HG03432 (cell line): ENCODE results near the gene CWC22.
"Not testable (repeated sequence)": the region's sequence is repeated elsewhere in the genome, so short reads cannot be mapped to it uniquely, and the experiment has no call there.

Experiments
- ATAC-seq: cut with Tn5 transposase; IDR thresholded peaks from one replicate; pipeline ENCODE4 v1.9.1; 2021; ENCODE audit warnings: mild to moderate bottlenecking, moderate library complexity; ENCODE audit not compliant: unreplicated experiment

CWC22 gene

GRCh38 chr2:180006781-180007579, at the start of gene CWC22:
CWC22 (minus strand) TSS chr2:180007297; CDS start chr2:179993341, 13,956 bp downstream.
- ATAC-seq: peak; percentile 98

- ATAC-seq: no peak
Observed at GRCh38 chr2:180056367-180057118, 49.4 kb upstream of the CWC22 start.

GRCh38 chr2:180054576-180054975, 47.5 kb upstream of the CWC22 start:
- not testable (repeated sequence) for ATAC-seq

GRCh38 chr2:180050246-180050645, 43.1 kb upstream of the CWC22 start:
- no peak for ATAC-seq

- ATAC-seq: no peak
Observed at GRCh38 chr2:180048251-180048650, 41.2 kb upstream of the CWC22 start.

- no peak for ATAC-seq
Observed at GRCh38 chr2:180046776-180047175, 39.7 kb upstream of the CWC22 start.

- ATAC-seq: no peak
Observed at GRCh38 chr2:180046202-180046601, 39.1 kb upstream of the CWC22 start.

- ATAC-seq: no peak
Observed at GRCh38 chr2:180040146-180040925, 33.2 kb upstream of the CWC22 start.

- ATAC-seq: no peak
Observed at GRCh38 chr2:180038997-180039396, 31.9 kb upstream of the CWC22 start.

- no peak for ATAC-seq
Observed at GRCh38 chr2:180033993-180034894, 27.1 kb upstream of the CWC22 start.

- no peak for ATAC-seq
Observed at GRCh38 chr2:180029575-180029974, 22.5 kb upstream of the CWC22 start.

- no peak for ATAC-seq
Observed at GRCh38 chr2:180021850-180022249, 14.8 kb upstream of the CWC22 start.

- ATAC-seq: no peak
Observed at GRCh38 chr2:180017784-180018183, 10.7 kb upstream of the CWC22 start.

- no peak for ATAC-seq
Observed at GRCh38 chr2:180016937-180017336, 9.8 kb upstream of the CWC22 start.

- no peak for ATAC-seq
Observed at GRCh38 chr2:180015951-180016709, 9.0 kb upstream of the CWC22 start.

- ATAC-seq: no peak
Observed at GRCh38 chr2:180012523-180012922, 5.4 kb upstream of the CWC22 start.

GRCh38 chr2:180010701-180011100, 3.6 kb upstream of the CWC22 start:
- no peak for ATAC-seq

GRCh38 chr2:180006231-180006630, 866 bp downstream of the CWC22 start:
- no peak for ATAC-seq

GRCh38 chr2:180005465-180005864, 1.6 kb downstream of the CWC22 start:
- not testable (repeated sequence) for ATAC-seq

GRCh38 chr2:180004731-180005130, 2.4 kb downstream of the CWC22 start:
- no peak for ATAC-seq
